ENCODE results near the gene LRRC55. TPM values are rescaled to one million over a fixed set of nuclear protein-coding genes. Genes with fewer than 3 reads are reported as not detected.

The LRRC55 gene
- total RNA-seq, 6 donors from 2014 or later, result 0.10 to 0.11 TPM; not detected in 4

DNA sequence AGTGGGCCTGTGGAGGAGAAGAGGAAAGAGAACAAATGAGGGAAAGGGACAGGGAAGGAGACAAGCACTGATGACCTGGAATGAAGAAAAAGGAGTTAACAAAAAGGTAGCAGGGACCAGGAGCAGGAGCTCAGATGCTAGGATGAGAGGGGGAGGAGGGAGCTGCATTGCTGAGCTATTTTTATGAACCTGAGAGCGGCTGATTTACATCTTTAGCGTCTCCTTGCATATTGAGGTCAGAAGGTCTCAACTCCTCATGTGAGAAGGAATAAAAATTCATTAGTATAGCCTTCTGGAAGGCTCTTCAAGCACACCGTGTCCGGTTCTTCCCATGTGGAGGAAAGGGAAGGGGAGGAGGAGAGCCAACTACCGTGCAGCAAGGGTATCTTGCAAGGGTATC, 33.1 kb upstream of the LRRC55 start:
- peaks cover 0 to 10% (median 8%) of the 10 kb centered on the region in 4 donors for H3K4me1 ChIP-seq
- DNase-seq (no peak), ATAC-seq (ENCODE audit: low FRiP score in 2 of 2) (no peak)
- no peaks in the 10 kb centered on the region for H3K27me3 ChIP-seq
- no peak for TF ChIP-seq POLR2AphosphoS5 (IDR thresholded peaks at IDR 0.05)
- TF ChIP-seq EP300 (IDR thresholded peaks at IDR 0.05), result no peak
- TF ChIP-seq, protein P1, sequence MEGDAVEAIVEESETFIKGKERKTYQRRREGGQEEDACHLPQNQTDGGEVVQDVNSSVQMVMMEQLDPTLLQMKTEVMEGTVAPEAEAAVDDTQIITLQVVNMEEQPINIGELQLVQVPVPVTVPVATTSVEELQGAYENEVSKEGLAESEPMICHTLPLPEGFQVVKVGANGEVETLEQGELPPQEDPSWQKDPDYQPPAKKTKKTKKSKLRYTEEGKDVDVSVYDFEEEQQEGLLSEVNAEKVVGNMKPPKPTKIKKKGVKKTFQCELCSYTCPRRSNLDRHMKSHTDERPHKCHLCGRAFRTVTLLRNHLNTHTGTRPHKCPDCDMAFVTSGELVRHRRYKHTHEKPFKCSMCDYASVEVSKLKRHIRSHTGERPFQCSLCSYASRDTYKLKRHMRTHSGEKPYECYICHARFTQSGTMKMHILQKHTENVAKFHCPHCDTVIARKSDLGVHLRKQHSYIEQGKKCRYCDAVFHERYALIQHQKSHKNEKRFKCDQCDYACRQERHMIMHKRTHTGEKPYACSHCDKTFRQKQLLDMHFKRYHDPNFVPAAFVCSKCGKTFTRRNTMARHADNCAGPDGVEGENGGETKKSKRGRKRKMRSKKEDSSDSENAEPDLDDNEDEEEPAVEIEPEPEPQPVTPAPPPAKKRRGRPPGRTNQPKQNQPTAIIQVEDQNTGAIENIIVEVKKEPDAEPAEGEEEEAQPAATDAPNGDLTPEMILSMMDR (IDR thresholded peaks at IDR 0.05), result no peak
- TF ChIP-seq POLR2A (IDR thresholded peaks at IDR 0.05), result no peak
- H3K27ac ChIP-seq, result no peak overlapping the region
- H3K9me3 ChIP-seq, result no peaks in the 10 kb centered on the region
- H3K4me3 ChIP-seq, result no peak overlapping the region
- no peaks in the 10 kb centered on the region for H3K36me3 ChIP-seq
- WGBS, 2 donors, result 77% methylated on average over 4 to 5 of the region's 5 CpGs

GRCh38 chr11:57150454-57150917, 31.3 kb upstream of the LRRC55 start:
- Histone ChIP-seq H3K36me3 (no peaks in the 10 kb centered on the region), H3K27me3 (no peaks in the 10 kb centered on the region), H3K9me3 (no peaks in the 10 kb centered on the region), H3K4me1 (peaks cover 0 to 10% (median 8%) of the 10 kb centered on the region in 4 donors), H3K27ac (no peak overlapping the region), H3K4me3 (no peak overlapping the region)
- no peak for ATAC-seq (ENCODE audit: low FRiP score in 2 of 2)
- TF ChIP-seq, protein P1 (IDR thresholded peaks at IDR 0.05), result no peak
- TF ChIP-seq POLR2AphosphoS5 (IDR thresholded peaks at IDR 0.05), result no peak
- TF ChIP-seq EP300 (IDR thresholded peaks at IDR 0.05), result no peak
- no peak for TF ChIP-seq POLR2A (IDR thresholded peaks at IDR 0.05)
- no peak for DNase-seq
- 35 to 44% methylated on average over 4 of the region's 4 CpGs for WGBS, 2 donors

DNA sequence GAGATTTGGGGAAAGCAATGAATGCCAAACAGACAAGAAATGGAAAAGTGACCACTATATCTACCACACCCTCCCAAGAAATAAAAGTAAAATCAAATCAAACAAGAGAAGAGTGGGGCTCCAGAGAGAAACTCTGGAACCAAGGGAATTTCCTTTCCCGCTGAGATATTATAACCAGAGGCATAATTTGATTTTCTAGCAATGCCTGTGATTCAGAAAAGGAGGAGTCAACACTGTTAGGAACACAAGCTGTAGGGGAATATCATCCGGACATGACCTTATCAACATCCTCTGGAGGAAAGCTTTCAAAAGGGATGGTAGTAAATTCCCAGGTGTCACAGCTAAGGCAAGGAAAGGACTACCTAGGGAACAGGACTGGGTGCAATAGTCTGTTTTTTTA, 29.6 kb upstream of the LRRC55 start:
- TF ChIP-seq EP300 (IDR thresholded peaks at IDR 0.05), result no peak
- TF ChIP-seq POLR2AphosphoS5 (IDR thresholded peaks at IDR 0.05), result no peak
- DNase-seq (no peak), ATAC-seq (ENCODE audit: low FRiP score in 2 of 2) (no peak)
- Histone ChIP-seq H3K27ac (no peak overlapping the region), H3K4me1 (peaks cover 0 to 10% (median 8%) of the 10 kb centered on the region in 4 donors), H3K27me3 (no peaks in the 10 kb centered on the region), H3K4me3 (no peak overlapping the region), H3K36me3 (no peaks in the 10 kb centered on the region), H3K9me3 (no peaks in the 10 kb centered on the region)
- 66 to 69% methylated on average over 2 of the region's 2 CpGs for WGBS, 2 donors

- H3K27ac ChIP-seq, result no peak overlapping the region
- DNase-seq (no peak), ATAC-seq (ENCODE audit: low FRiP score in 2 of 2) (no peak)
- H3K27me3 ChIP-seq, result no peaks in the 10 kb centered on the region
- peaks cover 0 to 10% (median 8%) of the 10 kb centered on the region in 4 donors for H3K4me1 ChIP-seq
- no peaks in the 10 kb centered on the region for H3K9me3 ChIP-seq
- no peak overlapping the region for H3K4me3 ChIP-seq
- no peak for TF ChIP-seq POLR2AphosphoS5 (IDR thresholded peaks at IDR 0.05)
- no peak for TF ChIP-seq POLR2A (IDR thresholded peaks at IDR 0.05)
- no peak for TF ChIP-seq EP300 (IDR thresholded peaks at IDR 0.05)
- TF ChIP-seq, protein P1 (IDR thresholded peaks at IDR 0.05), result no peak
- no peaks in the 10 kb centered on the region for H3K36me3 ChIP-seq
Observed at GRCh38 chr11:57153448-57153847, 28.3 kb upstream of the LRRC55 start.

GRCh38 chr11:57154739-57155138, 27.0 kb upstream of the LRRC55 start:
- Histone ChIP-seq H3K4me1 (peaks cover 0 to 10% (median 8%) of the 10 kb centered on the region in 4 donors), H3K36me3 (no peaks in the 10 kb centered on the region), H3K4me3 (no peak overlapping the region), H3K27ac (no peak overlapping the region), H3K27me3 (no peaks in the 10 kb centered on the region), H3K9me3 (no peaks in the 10 kb centered on the region)
- 75 to 83% methylated on average over 2 of the region's 2 CpGs for WGBS, 2 donors
- TF ChIP-seq POLR2A (IDR thresholded peaks at IDR 0.05) (no peak), POLR2AphosphoS5 (IDR thresholded peaks at IDR 0.05) (no peak), EP300 (IDR thresholded peaks at IDR 0.05) (no peak)
- TF ChIP-seq, protein P1 (IDR thresholded peaks at IDR 0.05), result no peak
- DNase-seq, result no peak
- ATAC-seq (ENCODE audit: low FRiP score in 2 of 2), result no peak

Data from upper lobe of left lung (tissue), 6 donors.